ENCODE data around the gene PSKH1. TPM values are rescaled to one million over a fixed set of nuclear protein-coding genes. Genes with fewer than 3 reads are reported as not detected.

The PSKH1 gene
- total and polyA plus RNA-seq, 8 donors = 12.7 to 17.7 (median 15.5) TPM

DNA sequence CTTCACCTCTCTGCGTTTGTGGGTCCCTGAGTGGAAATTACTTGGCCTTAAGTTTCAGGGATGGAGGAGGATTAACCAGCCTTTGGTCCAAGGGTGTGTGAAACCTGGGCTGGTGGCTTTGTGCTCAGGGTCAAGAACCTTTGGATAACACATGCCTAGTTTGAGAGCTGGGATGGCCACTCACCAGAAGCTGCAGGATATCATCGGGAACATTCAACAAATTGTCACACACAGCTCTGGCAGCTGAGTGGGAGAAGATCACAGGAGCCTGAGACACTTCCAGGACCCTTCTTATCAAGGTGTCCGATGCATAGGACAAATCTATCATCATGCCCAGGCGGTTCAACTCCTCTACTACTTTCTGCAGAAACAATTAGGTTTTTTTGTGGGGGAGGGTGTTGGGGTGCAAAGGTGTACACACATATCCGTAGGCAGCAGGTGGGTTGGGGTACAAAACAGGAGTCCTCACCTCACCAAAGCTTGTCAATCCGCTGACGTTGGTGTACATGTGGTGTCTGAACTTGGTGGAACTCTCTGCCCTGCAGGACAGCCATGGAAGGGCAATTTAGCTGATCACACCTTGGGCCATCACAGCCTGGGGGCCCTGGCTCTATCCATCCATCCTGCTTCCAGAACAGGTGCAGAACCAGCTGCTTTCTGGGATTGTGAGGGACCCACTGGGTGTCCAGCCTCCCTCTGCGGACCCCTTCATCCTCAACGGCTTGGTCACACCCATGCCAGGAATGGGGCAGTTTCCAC lies 84.6 kb downstream of the PSKH1 start:
- no peaks in the 10 kb centered on the region for H3K4me1 ChIP-seq
- ATAC-seq (no peak), DNase-seq (no peak), FAIRE-seq (no peak)
- H3K36me3 ChIP-seq = no peaks in the 10 kb centered on the region
- TF ChIP-seq, protein P1, sequence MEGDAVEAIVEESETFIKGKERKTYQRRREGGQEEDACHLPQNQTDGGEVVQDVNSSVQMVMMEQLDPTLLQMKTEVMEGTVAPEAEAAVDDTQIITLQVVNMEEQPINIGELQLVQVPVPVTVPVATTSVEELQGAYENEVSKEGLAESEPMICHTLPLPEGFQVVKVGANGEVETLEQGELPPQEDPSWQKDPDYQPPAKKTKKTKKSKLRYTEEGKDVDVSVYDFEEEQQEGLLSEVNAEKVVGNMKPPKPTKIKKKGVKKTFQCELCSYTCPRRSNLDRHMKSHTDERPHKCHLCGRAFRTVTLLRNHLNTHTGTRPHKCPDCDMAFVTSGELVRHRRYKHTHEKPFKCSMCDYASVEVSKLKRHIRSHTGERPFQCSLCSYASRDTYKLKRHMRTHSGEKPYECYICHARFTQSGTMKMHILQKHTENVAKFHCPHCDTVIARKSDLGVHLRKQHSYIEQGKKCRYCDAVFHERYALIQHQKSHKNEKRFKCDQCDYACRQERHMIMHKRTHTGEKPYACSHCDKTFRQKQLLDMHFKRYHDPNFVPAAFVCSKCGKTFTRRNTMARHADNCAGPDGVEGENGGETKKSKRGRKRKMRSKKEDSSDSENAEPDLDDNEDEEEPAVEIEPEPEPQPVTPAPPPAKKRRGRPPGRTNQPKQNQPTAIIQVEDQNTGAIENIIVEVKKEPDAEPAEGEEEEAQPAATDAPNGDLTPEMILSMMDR (IDR thresholded peaks at IDR 0.05) = no peak
- H3K9me3 ChIP-seq = no peaks in the 10 kb centered on the region
- WGBS, 2 donors = 67 to 70% methylated on average over 9 of the region's 9 CpGs
- no peaks in the 10 kb centered on the region for H3K27me3 ChIP-seq
- no peak overlapping the region for H3K27ac ChIP-seq
- no peak overlapping the region for H3K4me3 ChIP-seq
- intact Hi-C loops (cut with DNase I) = no loop called here

Other genes starting within 250 kb of the PSKH1 start
- 1 to 10 TPM in 5 of 6 donors, under 1 TPM in 1; 0.75 to 2.3 (median 1.3) TPM for gene CARMIL2, start 248.1 kb upstream of the PSKH1 start, total RNA-seq
- 1 to 10 TPM; 2.5 to 4.3 TPM for gene CARMIL2, start 248.1 kb upstream of the PSKH1 start, polyA plus RNA-seq
- gene ACD, start 233.0 kb upstream of the PSKH1 start, total RNA-seq = 10 to 100 TPM in 2 of 6 donors, 1 to 10 TPM in 4; 6.6 to 10.8 (median 9.7) TPM
- 10 to 100 TPM; 16.9 to 29.0 TPM for gene ACD, start 233.0 kb upstream of the PSKH1 start, polyA plus RNA-seq
- gene PARD6A, start 232.3 kb upstream of the PSKH1 start, total RNA-seq = 10 to 100 TPM in 4 of 6 donors, 1 to 10 TPM in 2; 8.6 to 18.2 (median 15.7) TPM
- gene PARD6A, start 232.3 kb upstream of the PSKH1 start, polyA plus RNA-seq = 10 to 100 TPM; 11.6 to 14.3 TPM
- 10 to 100 TPM; 24.3 to 60.1 (median 44.2) TPM for gene ENKD1, start 226.5 kb upstream of the PSKH1 start, total RNA-seq
- 100 to 1,000 TPM; 150 to 171 TPM for gene ENKD1, start 226.5 kb upstream of the PSKH1 start, polyA plus RNA-seq
- 1 to 10 TPM; 1.4 to 4.1 (median 2.4) TPM for gene C16orf86, start 226.4 kb upstream of the PSKH1 start, total RNA-seq
- gene C16orf86, start 226.4 kb upstream of the PSKH1 start, polyA plus RNA-seq = 1 to 10 TPM; 5.7 to 7.6 TPM
- gene GFOD2, start 173.9 kb upstream of the PSKH1 start, total RNA-seq = 10 to 100 TPM in 2 of 6 donors, 1 to 10 TPM in 4; 6.4 to 12.9 (median 8.8) TPM
- 10 to 100 TPM; 10.0 to 17.2 TPM for gene GFOD2, start 173.9 kb upstream of the PSKH1 start, polyA plus RNA-seq
- 10 to 100 TPM in 4 of 6 donors, 1 to 10 TPM in 2; 8.7 to 15.4 (median 11.3) TPM for gene RANBP10, start 86.7 kb upstream of the PSKH1 start, total RNA-seq
- gene RANBP10, start 86.7 kb upstream of the PSKH1 start, polyA plus RNA-seq = 10 to 100 TPM; 11.4 to 11.8 TPM
- 1 to 10 TPM in 2 of 6 donors, under 1 TPM in 4; 0.25 to 1.5 (median 0.96) TPM for gene TSNAXIP1, start 86.4 kb upstream of the PSKH1 start, total RNA-seq
- 10 to 100 TPM in 1 of 2 donors, 1 to 10 TPM in 1; 5.8 to 11.1 TPM for gene TSNAXIP1, start 86.4 kb upstream of the PSKH1 start, polyA plus RNA-seq
- gene THAP11, start 50.9 kb upstream of the PSKH1 start, total RNA-seq = 10 to 100 TPM; 10.9 to 16.5 (median 14.3) TPM
- gene THAP11, start 50.9 kb upstream of the PSKH1 start, polyA plus RNA-seq = 10 to 100 TPM in 1 of 2 donors, 1 to 10 TPM in 1; 5.1 to 13.7 TPM
- gene NUTF2, start 46.3 kb upstream of the PSKH1 start, total RNA-seq = 10 to 100 TPM; 25.8 to 51.4 (median 36.5) TPM
- gene NUTF2, start 46.3 kb upstream of the PSKH1 start, polyA plus RNA-seq = 10 to 100 TPM; 63.0 to 69.1 TPM
- 10 to 100 TPM; 19.6 to 37.0 (median 27.7) TPM for gene CENPT, start 45.6 kb upstream of the PSKH1 start, total RNA-seq
- gene CENPT, start 45.6 kb upstream of the PSKH1 start, polyA plus RNA-seq = 100 to 1,000 TPM; 142 to 143 TPM
- 10 to 100 TPM; 20.2 to 37.0 (median 23.4) TPM for gene EDC4, start 20.2 kb upstream of the PSKH1 start, total RNA-seq
- gene EDC4, start 20.2 kb upstream of the PSKH1 start, polyA plus RNA-seq = 10 to 100 TPM; 59.1 to 66.2 TPM
- under 1 TPM in 3 of 6 donors, not detected in 3; 0.34 to 0.67 (median 0.40) TPM for gene NRN1L, start 8.4 kb upstream of the PSKH1 start, total RNA-seq
- 1 to 10 TPM; 2.7 to 4.2 TPM for gene NRN1L, start 8.4 kb upstream of the PSKH1 start, polyA plus RNA-seq
- 1,000 to 10,000 TPM in 2 of 6 donors, 100 to 1,000 TPM in 4; 559 to 2,165 (median 815) TPM for gene CTRL, start 38.6 kb downstream of the PSKH1 start, total RNA-seq
- 100 to 1,000 TPM; 580 to 609 TPM for gene CTRL, start 38.6 kb downstream of the PSKH1 start, polyA plus RNA-seq
- gene PSMB10, start 43.6 kb downstream of the PSKH1 start, total RNA-seq = 10 to 100 TPM; 40.0 to 62.2 (median 51.3) TPM
- gene PSMB10, start 43.6 kb downstream of the PSKH1 start, polyA plus RNA-seq = 100 to 1,000 TPM in 1 of 2 donors, 10 to 100 TPM in 1; 65.7 to 195 TPM
- 10 to 100 TPM in 2 of 6 donors, 1 to 10 TPM in 4; 2.8 to 12.4 (median 8.5) TPM for gene LCAT, start 50.9 kb downstream of the PSKH1 start, total RNA-seq
- gene LCAT, start 50.9 kb downstream of the PSKH1 start, polyA plus RNA-seq = 10 to 100 TPM; 54.3 to 65.5 TPM
- 10 to 100 TPM; 15.8 to 46.4 (median 27.9) TPM for gene SLC12A4, start 75.4 kb downstream of the PSKH1 start, total RNA-seq
- 10 to 100 TPM; 21.0 to 44.8 TPM for gene SLC12A4, start 75.4 kb downstream of the PSKH1 start, polyA plus RNA-seq
- under 1 TPM in 2 of 6 donors, not detected in 4; 0.09 to 0.12 TPM for gene DPEP3, start 87.2 kb downstream of the PSKH1 start, total RNA-seq
- gene DPEP3, start 87.2 kb downstream of the PSKH1 start, polyA plus RNA-seq = not detected
- gene DPEP2, start 106.2 kb downstream of the PSKH1 start, total RNA-seq = 1 to 10 TPM in 2 of 6 donors, under 1 TPM in 2, not detected in 2; 0.32 to 4.0 (median 0.92) TPM
- gene DPEP2, start 106.2 kb downstream of the PSKH1 start, polyA plus RNA-seq = 1 to 10 TPM; 1.0 to 1.1 TPM
- gene DPEP2NB, start 122.7 kb downstream of the PSKH1 start, total RNA-seq = not detected
- not detected for gene DPEP2NB, start 122.7 kb downstream of the PSKH1 start, polyA plus RNA-seq
- 1 to 10 TPM; 2.1 to 5.1 (median 4.0) TPM for gene DDX28, start 130.0 kb downstream of the PSKH1 start, total RNA-seq
- 1 to 10 TPM; 3.6 to 7.4 TPM for gene DDX28, start 130.0 kb downstream of the PSKH1 start, polyA plus RNA-seq
- 1 to 10 TPM; 2.7 to 5.6 (median 3.6) TPM for gene DUS2, start 130.0 kb downstream of the PSKH1 start, total RNA-seq
- 1 to 10 TPM; 6.1 to 6.2 TPM for gene DUS2, start 130.0 kb downstream of the PSKH1 start, polyA plus RNA-seq
- gene NFATC3, start 192.1 kb downstream of the PSKH1 start, total RNA-seq = 10 to 100 TPM in 5 of 6 donors, 1 to 10 TPM in 1; 9.5 to 19.3 (median 13.5) TPM
- gene NFATC3, start 192.1 kb downstream of the PSKH1 start, polyA plus RNA-seq = 1 to 10 TPM; 3.8 to 4.5 TPM

All from pancreas (tissue), 10 donors.